Caco-2 (cell line): ENCODE results near the gene LRP1-AS. TPM values are rescaled to one million over a fixed set of nuclear protein-coding genes. Genes with fewer than 3 reads are reported as not detected.

ENCODE experiments used
- BruUV-seq: library from RNA; stranded (reverse); fragments of 400-500 nt; replicated peaks from 2 replicates; lab custom pipeline; 2021; lab: Mats Ljungman, UMichigan
- CTCF ChIA-PET: fragments of 300-600 bp; sonication (Branson Sonifier 250); formaldehyde crosslinking; loops from one replicate; lab custom pipeline; 2022; ENCODE audit warnings: antibody characterized with exemption; lab: Charles Lee
- POLR2A ChIA-PET: fragments of 300-600 bp; sonication (Branson Sonifier 250); formaldehyde crosslinking; loops from one replicate; lab custom pipeline; 2022; ENCODE audit warnings: antibody characterized with exemption; lab: Charles Lee
- DNase-seq, 2 experiments: peaks; one replicate each; pipeline versions ENCODE4 v3.0.0 to v3.0.0-alpha.2; 2020 to 2022
- H3K27me3 ChIP-seq: replicated peaks from 2 replicates; pipeline ENCODE4 v1.6.0; 2011; ENCODE audit warnings: low read length; ENCODE audit not compliant: control insufficient read depth, insufficient read depth
- H3K36me3 ChIP-seq: 2 replicates; pipeline ENCODE4 v1.5.1; 2011; ENCODE audit warnings: low read length; ENCODE audit not compliant: control insufficient read depth, insufficient read depth
- H3K4me1 ChIP-seq: fragments of 250-450 bp; sonication (Bioruptor Pico); 2 replicates; pipeline ENCODE4 v1.5.1; 2020; ENCODE audit warnings: mild to moderate bottlenecking
- H3K4me3 ChIP-seq: 2 replicates; pipeline ENCODE4 v1.5.1; 2011; ENCODE audit warnings: low read depth, mild to moderate bottlenecking, control low read depth, low read length
- H3K9me3 ChIP-seq: fragments of 250-450 bp; sonication (Bioruptor Pico); 2 replicates; pipeline ENCODE4 v1.5.1; 2020; ENCODE audit warnings: mild to moderate bottlenecking, moderate library complexity
- H3K27ac Mint-ChIP-seq: one replicate; pipeline ENCODE4 v1.8.0; 2022; ENCODE audit warnings: mixed read lengths; ENCODE audit not compliant: unreplicated experiment
- H3K27me3 Mint-ChIP-seq: one replicate; pipeline ENCODE4 v1.8.0; 2022; ENCODE audit warnings: mixed read lengths; ENCODE audit not compliant: insufficient read depth, unreplicated experiment
- H3K36me3 Mint-ChIP-seq: one replicate; pipeline ENCODE4 v1.8.0; 2022; ENCODE audit warnings: mild to moderate bottlenecking, mixed read lengths; ENCODE audit not compliant: insufficient read depth, unreplicated experiment
- H3K4me1 Mint-ChIP-seq: one replicate; pipeline ENCODE4 v1.8.0; 2022; ENCODE audit warnings: low read depth, mixed read lengths; ENCODE audit not compliant: unreplicated experiment
- H3K4me3 Mint-ChIP-seq: one replicate; pipeline ENCODE4 v1.8.0; 2022; ENCODE audit warnings: mild to moderate bottlenecking, moderate library complexity, mixed read lengths; ENCODE audit not compliant: unreplicated experiment
- H3K9me3 Mint-ChIP-seq: one replicate; pipeline ENCODE4 v1.8.0; 2022; ENCODE audit warnings: mixed read lengths; ENCODE audit not compliant: unreplicated experiment
- CTCF ChIP-seq, 2 experiments: fragments of 200-600 bp in 1 of 2; IDR thresholded peaks; 1 replicate in 1 of 2; 2 replicates in 1 of 2; pipeline versions ENCODE4 v1.5.1 to v1.8.0; 2011 to 2022; ENCODE audit warnings: antibody characterized with exemption in 1 of 2, control low read depth in 1 of 2, inconsistent platforms in 1 of 2, low read depth in 1 of 2, low read length in 1 of 2, mild to moderate bottlenecking in 1 of 2, moderate library complexity in 1 of 2; ENCODE audit not compliant: insufficient read depth in 1 of 2, severe bottlenecking in 1 of 2, unreplicated experiment in 1 of 2
- intact Hi-C: fragments of 100-400 bp; cut with micrococcal nuclease; formaldehyde crosslinking; loops from one replicate; pipeline ENCODE4 v1.10.0; 2022; ENCODE audit not compliant: unreplicated experiment
- total RNA-seq: library from RNA; stranded (reverse); gene quantifications from 2 replicates; pipeline ENCODE4 v1.2.3, GENCODE V29; 2022

The LRP1-AS gene
- total RNA-seq, 1 experiment from 2014 or later, result not detected

GRCh38 chr12:57159311-57159710, 11.9 kb upstream of the LRP1-AS start:
- no peak overlapping the region for H3K27ac Mint-ChIP-seq
- H3K36me3 ChIP-seq, result peaks cover 8% of the 10 kb centered on the region
- no peaks in the 10 kb centered on the region for H3K9me3 ChIP-seq
- intact Hi-C loops, result no loop called here
- peaks cover 10% of the 10 kb centered on the region for H3K4me1 ChIP-seq
- no peaks in the 10 kb centered on the region for H3K27me3 ChIP-seq
- BruUV-seq, result no TSS peak
- no peak for TF ChIP-seq CTCF (IDR thresholded peaks at IDR 0.05; ENCODE audit: insufficient read depth in 1 of 2, low read depth in 1 of 2, low read length in 1 of 2, severe bottlenecking in 1 of 2, unreplicated experiment in 1 of 2)
- peaks cover 7% of the 10 kb centered on the region for H3K4me1 Mint-ChIP-seq
- DNase-seq, result no peak
- CTCF ChIA-PET, result no interaction called here
- peaks cover 74% of the 10 kb centered on the region for H3K36me3 Mint-ChIP-seq
- H3K4me3 ChIP-seq, result no peak overlapping the region
- no peaks in the 10 kb centered on the region for H3K9me3 Mint-ChIP-seq
- POLR2A ChIA-PET, result no interaction called here
- H3K4me3 Mint-ChIP-seq, result no peak overlapping the region
- no peaks in the 10 kb centered on the region for H3K27me3 Mint-ChIP-seq

GRCh38 chr12:57158665-57159064, 11.2 kb upstream of the LRP1-AS start:
- peaks cover 15% of the 10 kb centered on the region for H3K4me1 ChIP-seq
- BruUV-seq, result no TSS peak
- Mint-ChIP-seq H3K27ac (no peak overlapping the region), H3K4me1 (peaks cover 9% of the 10 kb centered on the region), H3K9me3 (no peaks in the 10 kb centered on the region), H3K36me3 (peaks cover 74% of the 10 kb centered on the region), H3K4me3 (no peak overlapping the region), H3K27me3 (no peaks in the 10 kb centered on the region)
- no peaks in the 10 kb centered on the region for H3K27me3 ChIP-seq
- intact Hi-C loops, result no loop called here
- H3K9me3 ChIP-seq, result no peaks in the 10 kb centered on the region
- peaks cover 8% of the 10 kb centered on the region for H3K36me3 ChIP-seq
- no peak overlapping the region for H3K4me3 ChIP-seq
- DNase-seq, result no peak
- ChIA-PET CTCF (no interaction called here), POLR2A (no interaction called here)
- no peak for TF ChIP-seq CTCF (IDR thresholded peaks at IDR 0.05; ENCODE audit: insufficient read depth in 1 of 2, low read depth in 1 of 2, low read length in 1 of 2, severe bottlenecking in 1 of 2, unreplicated experiment in 1 of 2)

- Mint-ChIP-seq H3K27me3 (no peaks in the 10 kb centered on the region), H3K9me3 (no peaks in the 10 kb centered on the region), H3K4me3 (no peak overlapping the region), H3K36me3 (peaks cover 78% of the 10 kb centered on the region), H3K27ac (no peak overlapping the region), H3K4me1 (peaks cover 14% of the 10 kb centered on the region)
- CTCF ChIA-PET, result no interaction called here
- Histone ChIP-seq H3K9me3 (no peaks in the 10 kb centered on the region), H3K4me3 (no peak overlapping the region), H3K36me3 (peaks cover 8% of the 10 kb centered on the region), H3K27me3 (no peaks in the 10 kb centered on the region), H3K4me1 (peaks cover 15% of the 10 kb centered on the region)
- intact Hi-C loops, result no loop called here
- no TSS peak for BruUV-seq
- POLR2A ChIA-PET, result no interaction called here
- DNase-seq, result no peak
- TF ChIP-seq CTCF (IDR thresholded peaks at IDR 0.05; ENCODE audit: insufficient read depth in 1 of 2, low read depth in 1 of 2, low read length in 1 of 2, severe bottlenecking in 1 of 2, unreplicated experiment in 1 of 2), result no peak
These were observed 10.8 kb upstream of the LRP1-AS start for GRCh38 chr12:57158186-57158585.
